Amniotic epithelial cell (primary cell): ENCODE data around the gene PLEKHO2.
A peak's percentile ranks its signal among the peaks of the same experiment; 100 is the strongest.

ENCODE experiments used
- DNase-seq: peaks from one replicate; pipeline ENCODE4 v3.0.0-alpha.2; 2010; ENCODE audit warnings: low read depth

Gene PLEKHO2

DNA sequence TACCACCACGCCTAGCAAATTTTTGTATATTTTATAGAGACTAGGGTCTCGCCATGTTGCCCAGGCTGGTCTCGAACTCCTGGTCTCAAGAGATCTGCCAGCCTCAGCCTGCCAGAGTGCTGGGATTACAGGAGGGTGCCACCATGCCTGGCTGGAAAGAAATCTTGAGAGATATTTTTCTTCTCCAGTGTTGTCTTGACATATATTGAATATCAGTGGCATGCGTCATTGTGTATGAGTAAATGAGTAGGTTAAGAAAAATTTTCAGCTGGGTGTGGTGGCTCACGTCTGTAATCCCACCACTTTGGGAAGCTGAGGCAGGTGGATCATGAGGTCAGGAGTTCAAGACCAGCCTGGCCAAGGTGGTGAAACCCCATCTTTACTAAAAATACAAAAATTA lies 12.7 kb upstream of the PLEKHO2 start:
- DNase-seq, result peak; percentile 49

- DNase-seq, result no peak
Observed at GRCh38 chr15:64833690-64834089, 8.0 kb upstream of the PLEKHO2 start.

- DNase-seq, result no peak
Observed at GRCh38 chr15:64836023-64836536, 5.6 kb upstream of the PLEKHO2 start.

- DNase-seq, result no peak
Observed at GRCh38 chr15:64837502-64837901, 4.2 kb upstream of the PLEKHO2 start.

- DNase-seq, result no peak
Observed at GRCh38 chr15:64841060-64841343, 713 bp upstream of the PLEKHO2 start.

GRCh38 chr15:64842096-64842939 lies 603 bp downstream of the PLEKHO2 start:
- peak; percentile 31 for DNase-seq

DNA sequence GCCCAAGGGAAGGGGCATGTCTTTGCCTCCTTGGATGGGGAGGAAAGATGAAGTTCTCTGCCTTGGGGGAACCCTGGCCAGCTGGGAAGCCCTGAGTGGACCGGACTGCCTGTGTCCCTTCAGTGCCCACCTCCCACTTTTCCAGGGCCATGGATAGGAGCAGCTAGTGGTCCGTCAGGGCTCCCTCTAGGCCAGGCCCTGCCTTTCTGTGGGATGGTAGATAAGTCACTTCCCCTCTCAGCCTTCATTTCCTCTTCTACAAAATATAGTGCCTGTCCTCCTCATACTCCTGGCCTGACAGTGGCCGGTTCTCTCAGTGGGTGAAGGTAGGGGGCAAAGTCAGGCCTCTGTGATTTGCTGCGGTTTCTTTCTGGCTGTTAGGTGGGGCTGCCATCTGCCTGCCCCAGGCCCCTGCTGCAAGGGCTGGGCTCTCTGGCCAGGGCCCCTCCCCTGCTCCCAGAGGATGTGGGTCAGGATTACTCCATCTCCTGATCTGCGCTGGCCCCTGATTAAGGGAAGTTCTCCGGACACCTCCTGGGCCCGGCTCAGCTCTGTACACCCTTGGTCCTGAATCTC lies 1.4 kb downstream of the PLEKHO2 start:
- peak; percentile 57 for DNase-seq

GRCh38 chr15:64843991-64844390 lies 2.3 kb downstream of the PLEKHO2 start:
- DNase-seq, result no peak

DNA sequence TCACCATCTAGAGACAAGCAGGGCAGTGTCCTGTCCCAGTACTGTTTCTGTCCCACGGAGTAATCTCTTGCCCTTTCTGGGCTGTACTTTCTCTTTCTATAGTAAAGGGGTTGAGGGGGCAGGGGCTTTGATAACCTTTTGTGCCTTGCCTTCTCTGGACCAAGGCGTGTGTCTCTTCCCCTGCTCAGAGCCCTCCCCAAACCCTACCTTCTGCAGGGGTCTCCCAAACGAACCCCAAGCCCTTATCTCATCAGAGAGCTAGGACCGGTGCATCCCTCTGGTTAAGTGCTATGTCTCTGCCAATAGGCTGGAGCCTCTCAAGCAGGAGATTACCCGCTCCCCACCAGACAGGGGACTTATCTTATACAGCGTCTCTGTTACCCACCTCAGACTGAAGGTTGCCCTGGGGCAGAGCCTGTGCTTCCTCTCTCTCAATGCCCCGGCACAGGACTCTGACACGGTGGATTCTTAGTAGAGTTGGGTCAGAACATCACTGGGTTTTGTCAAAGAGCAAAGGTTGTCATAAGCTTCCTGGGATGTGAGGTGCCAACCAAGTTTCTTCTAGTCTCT lies 2.9 kb downstream of the PLEKHO2 start:
- no peak for DNase-seq

GRCh38 chr15:64845183-64845611 lies 3.5 kb downstream of the PLEKHO2 start:
- no peak for DNase-seq

DNA sequence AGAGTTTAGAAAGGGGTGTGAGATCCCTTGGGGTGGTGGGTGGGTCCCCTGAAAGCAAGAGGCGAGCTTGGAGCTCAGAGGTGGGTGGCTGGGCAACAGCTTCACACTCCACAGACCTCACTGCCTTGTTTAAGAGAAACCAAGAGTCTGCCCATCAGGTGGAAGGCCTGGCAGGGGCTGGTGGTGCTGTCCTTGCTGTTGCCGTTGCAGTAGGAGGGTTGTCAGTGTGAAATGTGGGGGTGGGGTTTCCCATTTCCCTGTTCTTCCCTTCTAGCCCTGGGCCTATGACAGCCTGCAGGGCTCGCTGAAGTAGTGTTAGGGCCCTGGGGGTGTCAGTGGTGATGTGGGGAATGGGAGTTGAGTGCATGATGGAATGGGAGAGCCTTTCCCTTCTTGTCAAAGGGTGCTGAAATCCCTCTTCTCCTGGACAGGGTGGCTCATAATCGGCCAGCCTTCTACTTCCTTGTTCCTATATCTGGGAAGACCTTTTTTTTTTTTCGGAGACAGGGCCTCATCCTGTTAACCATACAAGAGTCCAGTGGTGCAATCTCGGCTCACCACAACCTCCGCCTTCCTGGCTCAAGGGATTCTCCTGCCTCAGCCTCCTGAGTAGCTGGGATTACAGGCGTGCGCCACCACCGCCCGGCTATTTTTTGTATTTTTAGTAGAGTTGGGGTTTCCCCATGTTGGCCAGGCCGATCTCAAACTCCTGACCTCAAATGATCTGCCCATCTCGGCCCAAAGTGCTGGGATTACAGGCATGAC lies 4.3 kb downstream of the PLEKHO2 start:
- peak; percentile 45 for DNase-seq

DNA sequence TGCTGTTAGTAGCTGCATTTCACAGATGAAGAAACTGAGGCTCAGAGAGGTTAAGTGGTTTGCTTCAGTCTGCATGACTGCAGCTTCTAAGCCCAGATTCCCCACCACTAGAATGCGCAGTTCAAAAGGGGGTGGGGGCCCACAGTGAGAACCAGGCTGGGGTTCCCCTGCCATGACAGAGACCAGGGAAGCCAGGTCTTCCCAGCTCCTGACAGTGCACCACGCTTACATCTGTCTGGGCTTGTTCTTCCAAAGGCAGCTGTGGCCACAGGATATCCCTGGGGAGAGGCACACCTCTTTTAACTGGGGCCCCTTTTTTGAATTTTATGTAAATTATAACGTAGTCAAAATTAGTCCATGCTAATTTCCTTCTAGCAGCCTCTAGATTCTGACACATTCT lies 5.3 kb downstream of the PLEKHO2 start:
- no peak for DNase-seq

DNA sequence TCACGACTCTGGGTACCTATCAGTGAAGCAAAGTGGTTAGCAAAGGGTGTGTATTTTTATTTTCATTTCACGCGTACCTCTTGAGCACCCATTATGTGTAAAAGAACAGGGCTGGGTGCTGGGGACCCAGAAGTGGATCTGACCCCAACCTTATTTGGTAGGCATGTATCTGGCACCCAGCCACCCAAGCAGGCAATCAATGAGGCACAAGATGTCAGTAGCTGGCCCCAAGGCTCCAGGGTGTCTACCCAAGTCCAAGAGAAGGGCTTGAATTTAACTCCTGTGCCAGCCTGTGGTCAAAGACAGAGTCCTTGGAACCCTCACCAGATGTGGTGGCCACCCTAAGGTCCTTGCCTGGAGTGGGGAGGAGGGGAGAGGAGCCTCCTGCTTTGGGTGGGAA lies 5.7 kb downstream of the PLEKHO2 start:
- DNase-seq, result no peak

GRCh38 chr15:64847876-64848716 lies 6.4 kb downstream of the PLEKHO2 start:
- no peak for DNase-seq

DNA sequence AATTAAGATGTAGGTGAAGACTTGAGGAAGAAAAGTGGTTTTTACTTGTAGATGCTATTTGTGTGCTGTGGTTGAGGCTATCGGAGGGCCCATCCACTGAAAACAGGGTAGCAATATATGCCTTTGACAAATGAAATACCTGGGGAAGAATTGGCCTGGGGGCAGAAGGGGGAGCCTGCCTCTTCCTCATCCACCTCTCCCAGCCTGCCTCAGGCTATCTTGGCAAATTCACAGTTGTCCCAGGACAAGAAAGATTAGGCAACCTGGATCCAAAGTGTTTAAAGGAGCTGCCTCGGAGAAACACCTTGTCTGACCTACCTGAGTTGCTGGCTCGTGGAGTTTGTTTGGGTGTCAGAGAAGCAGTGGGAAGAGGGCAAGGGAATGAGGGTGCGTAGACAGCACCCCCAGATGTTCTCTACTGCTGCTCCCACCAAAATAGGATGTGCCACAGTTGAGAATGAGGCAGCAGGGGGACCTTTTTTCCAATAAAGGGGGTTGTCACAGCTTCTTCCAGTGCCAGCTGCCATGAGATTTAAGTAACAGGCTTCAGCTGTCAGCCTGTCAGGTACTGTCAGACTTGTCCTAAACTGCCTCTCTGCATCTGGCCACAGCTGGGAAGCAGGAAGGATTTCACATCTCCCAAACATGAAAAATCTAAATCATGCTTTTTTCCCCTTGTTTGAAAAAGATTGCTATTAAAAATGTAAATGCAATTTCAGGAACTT lies 9.2 kb downstream of the PLEKHO2 start:
- DNase-seq, result no peak

DNA sequence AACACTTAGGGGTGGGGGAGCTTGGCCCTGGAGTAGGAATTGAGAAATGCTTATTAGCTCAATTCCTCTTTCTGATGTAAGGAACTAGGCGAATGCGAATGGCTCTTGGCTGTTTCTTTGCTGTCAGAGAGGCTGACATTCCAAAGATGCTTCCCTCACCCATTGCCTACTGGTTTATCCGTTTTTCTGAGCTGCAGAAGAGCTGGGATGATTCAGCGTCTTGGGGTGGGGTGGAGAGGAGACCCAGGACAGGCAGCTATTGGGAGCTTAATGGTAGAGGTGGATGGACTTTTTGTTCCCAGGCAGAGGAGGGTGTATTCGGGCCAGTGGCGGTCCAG lies 9.8 kb downstream of the PLEKHO2 start:
- peak; percentile 95 for DNase-seq

DNA sequence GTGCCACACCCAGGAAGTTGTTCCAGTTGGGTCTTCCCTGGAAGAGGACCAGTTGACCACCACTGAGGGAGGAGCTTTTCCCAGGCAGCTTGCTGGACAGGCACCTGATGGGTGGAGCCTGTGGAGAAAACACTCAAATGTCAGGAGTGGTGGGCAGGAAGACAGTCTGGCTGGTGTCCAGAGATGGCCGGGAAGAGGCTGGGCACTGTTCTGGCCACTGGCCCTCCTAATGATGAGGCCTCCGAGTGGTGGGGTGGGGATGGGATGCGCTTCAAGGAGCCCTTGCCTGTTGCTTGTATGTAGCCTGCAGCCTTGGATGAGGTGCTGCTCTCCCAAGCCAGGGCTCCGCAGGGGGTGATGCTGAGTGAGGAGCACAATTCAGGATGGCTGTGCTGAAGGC lies 12.3 kb downstream of the PLEKHO2 start:
- DNase-seq, result no peak

DNA sequence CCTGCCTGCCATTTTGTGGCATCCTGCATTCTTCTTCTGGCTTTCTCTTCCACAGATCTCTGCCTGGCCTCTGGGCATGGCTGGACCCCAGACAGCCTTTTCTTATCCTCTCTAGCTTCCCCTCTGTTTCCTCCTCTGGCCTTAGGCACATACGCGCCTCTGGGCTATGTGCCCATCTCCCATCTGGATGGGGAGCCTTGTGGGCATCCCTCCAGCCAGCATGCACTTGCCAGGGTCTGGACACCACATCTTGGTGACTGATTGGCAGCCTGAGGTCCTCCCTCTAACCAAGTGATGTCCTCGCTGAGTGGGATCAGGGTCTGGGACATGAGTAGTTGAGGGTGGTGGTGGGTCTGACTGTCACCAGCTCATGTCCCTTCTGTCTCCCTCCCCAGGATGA lies 12.8 kb downstream of the PLEKHO2 start:
- DNase-seq, result no peak

DNA sequence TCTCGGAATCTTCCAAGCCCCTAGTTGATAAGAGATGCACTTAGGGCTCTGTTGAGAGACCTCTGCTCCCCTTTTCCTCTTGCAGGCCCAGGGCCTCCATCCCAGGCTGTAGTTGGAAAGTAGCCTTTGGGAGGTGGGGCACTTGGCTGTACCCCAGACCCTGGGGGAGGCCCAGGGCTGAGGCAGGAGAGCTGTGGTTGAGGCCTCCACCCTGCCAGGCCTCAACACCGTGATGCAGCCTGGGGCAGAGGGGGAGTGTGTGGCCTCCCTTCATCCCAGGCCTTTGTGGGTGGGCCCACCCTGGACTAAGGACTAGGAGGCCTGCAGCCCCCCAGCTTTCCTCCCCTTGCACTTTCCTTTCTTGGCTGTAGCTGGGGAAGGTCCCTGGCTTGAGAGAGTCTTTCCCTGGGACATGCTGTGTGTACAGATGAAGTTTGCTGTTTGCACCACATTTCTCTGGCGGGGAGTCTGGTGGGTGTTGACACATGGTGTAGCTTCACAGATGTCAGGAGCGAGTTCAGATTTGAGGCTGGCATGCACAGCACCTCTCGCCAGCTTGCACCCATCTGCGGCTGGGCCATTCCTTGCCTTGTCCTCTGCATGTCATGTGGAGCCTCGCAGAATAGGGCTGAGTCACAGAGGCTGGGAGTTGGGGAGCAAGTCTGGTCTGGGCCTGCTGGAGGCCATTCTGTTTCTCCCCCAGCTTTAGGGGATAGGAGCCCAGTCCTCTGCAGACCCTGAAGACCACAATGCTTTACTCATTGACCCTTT lies 13.7 kb downstream of the PLEKHO2 start:
- DNase-seq, result no peak

- DNase-seq, result peak; percentile 71
Observed at GRCh38 chr15:64856429-64857145, 14.9 kb downstream of the PLEKHO2 start.
